Measurements from ENCODE around the gene ATXN10. TPM values are rescaled to one million over a fixed set of nuclear protein-coding genes. Genes with fewer than 3 reads are reported as not detected.

The ATXN10 gene
- total RNA-seq, 3 donors from 2014 or later: 59.9 to 136 (median 66.8) TPM

DNA sequence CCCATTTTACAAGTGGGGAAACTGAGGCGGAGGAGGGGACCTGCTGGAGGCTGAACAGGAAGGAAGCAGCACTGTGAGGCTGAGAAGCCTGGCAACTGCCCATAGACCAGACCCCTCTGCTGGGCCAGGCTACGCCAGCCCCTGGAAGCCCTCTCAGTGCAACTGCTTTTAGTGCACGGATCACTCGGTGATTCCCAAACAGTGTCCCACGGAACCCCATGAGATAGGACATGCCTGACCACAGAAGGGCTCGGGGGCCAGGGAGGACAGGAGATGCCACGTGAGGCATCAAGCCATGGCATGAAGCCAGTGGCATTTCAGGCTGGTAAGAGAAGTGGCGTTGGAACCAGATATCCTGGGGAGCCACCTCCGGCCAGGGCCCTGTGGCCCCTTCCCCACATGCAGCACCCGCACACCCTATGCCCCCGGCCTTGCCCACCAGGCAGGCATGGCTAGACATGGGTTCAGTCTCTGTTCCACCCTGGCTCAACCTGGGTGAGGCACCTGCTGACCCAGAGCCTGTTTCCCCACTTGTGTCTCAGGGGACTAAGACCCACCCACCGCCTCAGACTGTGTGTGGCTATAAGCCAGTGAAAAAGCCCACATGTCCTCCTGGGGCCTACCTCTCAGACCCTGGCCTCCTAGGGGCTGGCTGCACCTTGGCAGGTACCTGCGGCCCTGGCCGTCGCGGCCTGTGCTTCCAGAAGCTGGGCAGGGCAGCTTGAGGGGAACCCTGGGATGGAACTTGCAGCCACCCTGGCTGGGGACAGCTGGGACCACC, 221.2 kb downstream of the ATXN10 start:
- no peaks in the 10 kb centered on the region for H3K9me3 ChIP-seq
- intact Hi-C loops (cut with DNase I, micrococcal nuclease): no loop called here
- H3K36me3 ChIP-seq (ENCODE audit: low read depth): no peaks in the 10 kb centered on the region
- H3K4me3 ChIP-seq: no peak overlapping the region
- TF ChIP-seq CTCF (IDR thresholded peaks at IDR 0.05): no peak
- ATAC-seq: no peak
- peak in 2 of 3 donors; percentile 12 to 17 for DNase-seq
- H3K4me1 ChIP-seq (ENCODE audit: low read depth): no peaks in the 10 kb centered on the region

DNA sequence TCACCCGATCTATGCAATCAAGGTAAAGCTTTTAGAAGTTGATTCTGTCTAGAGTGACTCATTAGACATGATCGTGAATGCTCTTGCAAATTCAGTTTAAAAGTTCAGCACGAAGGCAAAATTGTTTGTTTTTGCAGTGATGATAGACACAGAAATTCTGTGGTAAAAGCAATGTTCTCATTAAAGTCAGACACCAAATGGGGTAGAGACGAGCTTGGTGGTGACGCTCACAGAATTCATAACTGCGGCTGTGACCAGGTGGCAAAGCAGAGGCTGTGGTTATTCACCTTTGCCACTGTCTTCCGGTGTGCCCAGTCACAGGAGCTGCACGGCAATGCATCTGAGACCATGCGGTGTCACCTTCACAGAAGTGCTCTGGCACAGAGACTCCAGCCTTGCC, 221.9 kb downstream of the ATXN10 start:
- DNase-seq (peak in 1 of 3 donors; percentile 12), ATAC-seq (no peak)
- intact Hi-C loops (cut with DNase I, micrococcal nuclease): no loop called here
- H3K4me1 ChIP-seq (ENCODE audit: low read depth): no peaks in the 10 kb centered on the region
- no peak overlapping the region for H3K4me3 ChIP-seq
- no peaks in the 10 kb centered on the region for H3K36me3 ChIP-seq (ENCODE audit: low read depth)
- no peaks in the 10 kb centered on the region for H3K9me3 ChIP-seq
- TF ChIP-seq CTCF (IDR thresholded peaks at IDR 0.05): no peak

Small RNAs within 50 kb of the gene (microRNA-seq; reads per million reads assigned to microRNA genes)
- gene MIR4762: not detected

Other genes with a start within 250 kb of the ATXN10 start
- gene FBLN1, start 169.0 kb upstream of the ATXN10 start, total RNA-seq: 100 to 1,000 TPM in 1 of 3 donors, 10 to 100 TPM in 2; 34.1 to 198 (median 88.3) TPM